HG03045 (cell line): ENCODE results near the gene WDR35.

ENCODE experiments used
- ATAC-seq: cut with Tn5 transposase; IDR thresholded peaks from one replicate; pipeline ENCODE4 v1.9.1; 2021; ENCODE audit warnings: mild to moderate bottlenecking, moderate library complexity; ENCODE audit not compliant: unreplicated experiment

The WDR35 gene

DNA sequence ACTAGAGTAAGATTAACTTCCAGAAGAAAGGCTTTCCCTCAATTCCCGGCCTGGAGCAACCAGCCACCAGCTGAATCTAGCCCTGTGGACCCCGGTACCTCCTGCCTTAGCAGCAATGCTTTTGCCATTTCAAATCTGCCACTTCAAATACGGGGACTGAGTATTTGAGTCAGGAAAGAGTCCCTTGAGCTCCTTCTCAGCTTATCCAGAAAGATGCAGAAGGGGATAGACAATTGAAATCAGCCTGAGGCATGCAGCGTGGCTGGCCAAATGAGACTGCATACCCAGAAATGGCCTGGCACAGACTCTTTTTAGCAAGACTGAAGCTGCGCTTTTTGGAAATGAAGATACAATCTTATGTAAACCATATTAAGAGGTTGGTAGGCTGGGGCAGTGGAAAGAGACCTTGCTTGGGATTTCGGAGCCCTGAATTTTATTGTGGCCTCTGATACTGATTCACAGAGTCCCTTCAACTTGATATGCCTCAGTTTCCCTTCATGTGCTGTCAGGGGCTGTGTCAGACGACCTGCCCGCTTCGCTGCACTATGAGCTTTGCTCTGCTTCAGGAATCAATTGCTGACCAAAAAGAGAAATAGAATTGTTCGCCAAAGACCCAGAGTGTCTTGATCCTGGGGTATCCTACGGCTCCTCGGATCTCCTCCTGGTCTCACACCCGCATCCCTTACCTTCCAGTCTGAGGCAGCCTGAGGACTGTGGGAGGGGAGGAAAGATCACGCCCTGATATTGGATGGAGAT lies 21.5 kb upstream of the WDR35 start:
- no peak for ATAC-seq

DNA sequence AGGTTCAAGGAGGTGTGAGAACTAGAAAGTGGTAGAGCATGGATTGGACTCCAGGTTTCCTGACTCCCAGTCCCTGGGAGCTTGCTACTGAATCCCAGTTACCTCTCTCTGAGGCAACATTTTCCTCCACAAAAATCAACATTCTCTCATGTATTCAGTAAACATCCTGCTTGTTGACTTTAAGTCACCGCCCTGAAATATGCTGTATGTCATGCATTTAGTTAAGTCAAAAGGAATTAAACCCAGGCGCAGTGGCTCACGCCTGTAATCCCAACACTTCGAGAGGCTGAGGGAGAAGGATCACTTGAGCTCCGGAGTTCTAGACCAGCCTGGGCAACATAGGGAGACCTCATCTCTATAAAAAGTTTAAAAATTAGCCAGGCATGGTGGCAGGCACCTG lies 18.8 kb upstream of the WDR35 start:
- ATAC-seq, result no peak

DNA sequence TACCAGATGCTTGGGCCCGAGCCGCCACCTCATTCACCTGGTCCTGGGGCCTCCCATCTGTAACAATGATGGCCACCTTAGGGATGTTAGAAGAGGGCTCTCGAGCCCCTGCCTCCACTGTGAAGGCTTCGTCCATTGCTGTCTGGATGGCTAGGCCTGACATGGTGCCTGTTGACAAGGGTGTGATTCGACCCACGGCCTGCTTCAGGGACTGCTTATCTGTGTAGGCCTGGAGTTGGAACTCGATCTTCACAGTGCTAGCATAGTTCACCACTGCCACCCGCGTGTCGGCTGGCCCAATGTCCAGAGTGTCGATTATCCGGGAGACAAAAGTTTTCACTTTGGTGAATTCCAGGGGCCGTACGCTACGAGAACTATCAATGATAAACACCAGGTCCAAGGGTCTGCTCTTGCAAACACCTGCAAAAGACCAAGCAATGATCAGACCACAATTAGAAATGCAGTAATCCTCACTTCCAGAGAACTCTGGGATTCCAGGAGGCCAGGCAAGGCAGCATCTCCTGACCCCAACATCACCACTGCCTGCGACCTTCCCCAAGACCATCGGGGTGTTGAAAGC lies 16.1 kb upstream of the WDR35 start:
- no peak for ATAC-seq

DNA sequence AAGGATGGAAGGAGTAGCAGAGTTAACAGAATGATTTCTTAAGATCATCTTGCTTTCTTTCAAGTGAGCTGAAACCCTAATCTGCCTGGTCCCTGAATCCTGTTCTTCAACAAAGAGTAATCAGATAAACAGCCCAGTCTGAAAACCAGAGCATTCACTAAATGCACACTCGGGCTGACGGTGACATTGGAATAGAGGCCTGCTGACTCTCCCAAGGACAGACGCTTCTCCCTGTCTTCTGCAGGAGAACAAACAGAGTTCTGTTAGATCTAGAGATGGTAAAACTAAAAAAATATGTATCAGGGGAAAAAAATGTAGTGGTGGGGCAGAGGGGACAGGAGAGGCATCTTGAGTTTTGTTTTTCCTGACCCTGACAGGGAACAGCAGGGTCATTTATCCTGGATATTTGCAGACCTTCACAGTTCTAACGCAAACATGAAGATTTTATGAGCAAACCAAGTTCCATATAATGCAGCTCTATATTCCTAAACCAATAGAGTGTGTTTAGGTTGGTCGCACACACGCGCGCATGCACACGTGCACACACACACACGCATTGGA lies 15.2 kb upstream of the WDR35 start:
- ATAC-seq, result no peak

DNA sequence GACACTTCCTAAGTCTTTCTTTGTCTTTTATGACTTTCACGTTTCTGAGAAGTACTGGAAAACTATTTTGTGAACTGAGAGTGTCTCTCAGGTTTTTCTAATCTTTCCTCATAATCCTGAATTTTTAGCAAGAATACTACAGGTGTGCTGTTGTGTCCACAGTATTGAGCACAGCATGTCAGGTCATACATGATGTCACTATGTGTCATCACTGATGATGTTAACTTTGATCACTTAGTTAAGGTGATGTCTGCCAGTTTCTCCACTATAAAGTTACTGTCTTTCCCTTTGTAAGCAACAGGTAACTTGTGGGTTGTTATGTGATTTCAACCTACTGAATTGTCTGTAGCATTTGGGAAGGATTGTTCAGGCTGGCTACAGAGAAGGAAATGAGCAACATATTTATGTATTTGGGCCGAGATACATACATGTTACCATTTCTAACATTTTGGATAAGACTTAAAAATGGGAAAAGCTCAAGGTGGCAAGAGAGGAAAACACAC lies 11.5 kb upstream of the WDR35 start:
- ATAC-seq, result no peak

DNA sequence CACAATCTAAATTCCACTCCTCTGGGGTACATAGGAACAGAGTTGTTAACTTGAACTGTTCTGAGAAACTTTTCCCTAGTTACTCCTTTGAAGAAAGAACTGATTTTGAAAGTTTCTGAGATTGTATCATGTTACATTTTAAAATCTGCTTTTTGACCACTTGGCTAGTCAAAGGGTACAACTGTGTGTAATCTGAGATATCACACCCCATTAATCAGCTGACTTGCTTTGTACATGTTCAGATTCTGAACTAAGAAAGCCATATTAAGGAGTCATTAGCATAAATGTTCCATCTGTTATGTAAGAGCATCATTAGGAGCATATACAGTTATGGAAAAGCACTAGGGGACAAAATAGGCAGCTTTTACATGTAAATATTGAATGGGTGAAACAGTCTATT lies 3.8 kb upstream of the WDR35 start:
- ATAC-seq, result no peak

DNA sequence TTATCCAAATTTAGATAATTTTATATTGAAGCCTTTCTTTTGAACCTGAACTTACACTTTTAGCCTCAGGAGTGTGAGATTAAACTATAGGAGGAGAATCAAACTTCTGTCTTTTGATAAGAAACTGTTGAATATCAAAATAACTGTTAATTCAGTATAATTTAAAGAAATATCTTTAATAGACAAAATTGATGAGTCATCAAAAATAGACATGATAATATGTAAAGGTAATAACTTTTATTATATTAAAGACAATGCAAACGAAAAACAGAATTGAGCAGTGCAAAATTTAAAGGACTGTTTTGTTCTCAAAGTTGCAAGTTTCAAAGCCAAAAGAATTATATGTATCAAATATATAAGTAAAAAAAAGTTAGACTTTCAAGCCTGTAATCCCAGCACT lies 2.0 kb upstream of the WDR35 start:
- no peak for ATAC-seq

DNA sequence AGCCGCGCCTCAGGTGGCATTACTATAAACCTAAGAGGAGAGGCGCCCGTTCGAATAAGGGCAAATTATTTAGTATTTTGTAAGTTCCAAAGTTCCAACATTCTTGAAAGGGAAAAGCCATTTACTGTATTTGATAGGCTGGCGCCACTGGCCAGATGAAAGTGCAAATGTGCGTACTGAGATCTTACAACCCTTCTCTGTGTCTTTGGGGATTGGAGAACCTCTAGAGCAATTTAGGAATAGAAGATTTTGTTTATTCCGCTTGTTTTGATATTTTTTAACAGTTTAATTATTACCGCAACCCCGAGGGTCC lies 467 bp upstream of the WDR35 start:
- no peak for ATAC-seq

DNA sequence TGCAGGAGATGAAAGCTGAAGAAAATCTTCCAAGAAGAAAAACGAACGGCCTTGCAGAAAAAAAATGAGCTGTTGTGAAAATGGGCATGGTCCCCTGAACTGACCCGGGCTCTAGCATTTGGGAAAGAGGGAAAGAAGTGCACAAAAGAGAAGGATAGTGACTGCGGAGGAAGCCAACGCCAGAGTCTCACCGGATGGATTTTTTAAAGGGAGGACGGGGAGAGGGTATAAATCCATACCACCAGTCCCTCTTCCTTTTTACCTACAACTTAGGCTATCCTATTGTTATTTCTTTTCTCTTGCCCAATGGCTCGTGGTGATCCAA lies 601 bp downstream of the WDR35 start:
- no peak for ATAC-seq

DNA sequence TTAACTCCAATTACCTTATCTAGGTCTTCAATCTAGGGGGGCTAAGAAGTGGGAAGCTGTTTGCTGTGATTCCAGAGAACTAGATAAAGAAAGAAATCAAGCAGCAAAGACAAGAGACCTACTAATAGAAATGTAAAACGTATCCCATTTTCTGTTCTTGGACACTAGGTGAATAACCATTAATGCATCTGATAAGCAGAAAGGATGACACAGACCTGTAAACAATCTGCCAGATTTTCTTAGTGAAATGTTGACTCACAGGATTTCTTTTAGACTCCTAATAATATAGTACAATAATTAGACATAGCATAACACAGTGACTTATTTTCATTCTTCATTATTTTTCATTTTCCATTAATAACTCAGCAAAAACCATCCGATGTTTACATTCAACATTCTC lies 1.3 kb downstream of the WDR35 start:
- no peak for ATAC-seq

DNA sequence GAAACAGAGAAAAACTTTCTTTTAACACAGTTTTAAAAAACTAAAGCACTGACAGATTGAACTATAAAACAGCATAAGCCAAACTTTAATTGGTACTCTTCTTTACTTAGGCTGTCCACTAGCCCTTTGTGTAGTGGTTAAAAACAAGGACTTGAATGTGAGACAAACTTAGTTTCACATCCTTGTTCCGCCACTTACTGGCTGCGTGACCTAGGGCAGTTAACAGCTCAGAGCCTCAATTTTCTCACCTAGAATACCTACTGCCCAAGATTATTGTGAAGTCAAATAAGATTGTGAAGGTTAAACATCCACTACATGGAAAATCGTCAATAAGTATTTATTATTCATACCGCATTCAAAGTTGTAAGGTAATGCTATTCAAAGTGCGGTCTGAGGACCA lies 2.0 kb downstream of the WDR35 start:
- peak; percentile 47 for ATAC-seq

DNA sequence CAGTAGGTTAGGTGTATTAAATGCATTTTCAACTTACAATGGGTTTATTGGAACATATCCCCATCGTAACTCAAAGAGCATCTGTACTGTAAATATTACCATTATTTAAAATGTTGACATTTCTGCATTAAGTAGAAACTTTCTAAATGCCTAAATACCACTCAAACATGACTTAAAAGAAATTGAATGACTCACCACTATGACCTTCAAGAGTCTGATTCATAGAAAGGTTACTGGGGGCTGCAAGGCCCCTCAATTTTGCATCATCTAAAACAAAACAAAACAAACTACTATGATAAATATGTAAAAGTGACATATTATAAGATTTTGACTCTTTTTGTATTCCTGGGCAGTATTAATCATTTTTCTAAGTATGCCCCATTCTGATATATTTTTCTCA lies 7.6 kb downstream of the WDR35 start:
- ATAC-seq, result no peak

DNA sequence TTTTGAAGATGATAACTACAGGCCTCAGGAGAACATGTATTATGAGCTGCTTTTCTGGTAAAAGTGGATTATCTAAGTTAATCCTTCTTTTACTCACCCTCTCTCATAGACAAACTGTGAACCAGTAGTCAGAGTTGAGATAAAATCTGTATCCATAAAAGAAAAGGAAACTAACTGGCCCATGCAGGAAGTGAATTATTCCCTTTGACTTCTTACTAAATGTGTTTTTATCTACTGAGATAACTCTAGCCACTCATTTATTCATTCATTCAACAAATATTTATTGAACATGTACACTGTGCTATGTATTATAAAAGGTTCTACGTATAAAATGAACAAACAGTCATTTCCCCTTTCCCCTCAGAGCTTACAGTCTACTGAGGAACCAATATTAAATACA lies 10.0 kb downstream of the WDR35 start:
- no peak for ATAC-seq

DNA sequence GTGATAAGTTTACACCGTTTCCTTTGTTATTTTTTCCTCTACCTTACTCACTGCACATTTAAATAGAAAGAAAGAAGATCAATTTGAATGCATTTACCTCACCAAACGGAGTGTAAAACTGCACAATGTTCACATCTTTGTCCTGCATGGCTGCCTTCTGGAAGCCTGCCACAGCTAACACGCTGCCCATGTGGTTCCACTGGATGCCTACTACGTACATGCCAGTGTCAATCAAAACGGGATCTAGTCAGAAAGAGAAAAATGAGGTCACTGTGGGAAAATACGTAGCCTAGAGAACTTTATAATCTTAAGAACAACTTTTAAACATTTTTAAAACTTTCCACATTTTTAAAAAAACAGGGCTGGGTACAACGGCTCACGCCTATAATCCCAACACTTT lies 16.4 kb downstream of the WDR35 start:
- no peak for ATAC-seq

DNA sequence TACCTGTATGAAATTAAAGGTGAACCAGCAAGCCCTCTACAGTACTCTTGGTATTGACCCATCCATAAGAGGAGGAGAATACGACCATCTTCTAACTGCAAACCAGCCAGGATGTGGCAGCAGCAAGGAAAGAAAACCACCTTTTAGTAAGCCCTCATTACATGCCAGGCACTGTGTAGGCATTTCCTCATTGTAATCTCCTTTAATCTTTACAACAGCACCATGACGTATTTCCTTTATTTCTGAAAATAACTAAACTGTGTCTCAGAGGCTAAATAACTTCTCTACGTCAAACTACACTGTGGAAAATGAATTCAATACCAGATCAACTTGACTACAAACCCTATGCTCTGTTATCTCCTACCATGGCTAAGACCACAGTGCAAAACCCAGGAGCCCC lies 18.2 kb downstream of the WDR35 start:
- ATAC-seq, result no peak

DNA sequence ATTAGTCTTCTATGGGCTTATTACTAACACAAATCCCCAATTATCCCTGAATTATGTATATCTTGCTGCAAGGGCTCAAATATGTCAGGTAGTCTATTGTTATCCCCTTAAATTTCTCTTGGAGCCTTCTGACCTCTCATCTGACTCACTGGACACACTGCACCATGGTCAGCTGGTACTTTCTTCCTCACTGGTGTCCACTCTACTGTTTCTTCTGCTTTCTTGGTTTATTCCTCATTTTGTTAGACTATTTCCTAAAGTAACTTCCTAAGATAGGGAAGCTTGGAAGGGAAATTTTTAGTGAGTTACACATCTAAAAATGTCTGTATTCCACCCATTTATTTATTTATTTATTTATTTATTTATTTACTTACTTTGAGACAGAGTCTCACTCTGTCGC lies 26.5 kb downstream of the WDR35 start:
- no peak for ATAC-seq

DNA sequence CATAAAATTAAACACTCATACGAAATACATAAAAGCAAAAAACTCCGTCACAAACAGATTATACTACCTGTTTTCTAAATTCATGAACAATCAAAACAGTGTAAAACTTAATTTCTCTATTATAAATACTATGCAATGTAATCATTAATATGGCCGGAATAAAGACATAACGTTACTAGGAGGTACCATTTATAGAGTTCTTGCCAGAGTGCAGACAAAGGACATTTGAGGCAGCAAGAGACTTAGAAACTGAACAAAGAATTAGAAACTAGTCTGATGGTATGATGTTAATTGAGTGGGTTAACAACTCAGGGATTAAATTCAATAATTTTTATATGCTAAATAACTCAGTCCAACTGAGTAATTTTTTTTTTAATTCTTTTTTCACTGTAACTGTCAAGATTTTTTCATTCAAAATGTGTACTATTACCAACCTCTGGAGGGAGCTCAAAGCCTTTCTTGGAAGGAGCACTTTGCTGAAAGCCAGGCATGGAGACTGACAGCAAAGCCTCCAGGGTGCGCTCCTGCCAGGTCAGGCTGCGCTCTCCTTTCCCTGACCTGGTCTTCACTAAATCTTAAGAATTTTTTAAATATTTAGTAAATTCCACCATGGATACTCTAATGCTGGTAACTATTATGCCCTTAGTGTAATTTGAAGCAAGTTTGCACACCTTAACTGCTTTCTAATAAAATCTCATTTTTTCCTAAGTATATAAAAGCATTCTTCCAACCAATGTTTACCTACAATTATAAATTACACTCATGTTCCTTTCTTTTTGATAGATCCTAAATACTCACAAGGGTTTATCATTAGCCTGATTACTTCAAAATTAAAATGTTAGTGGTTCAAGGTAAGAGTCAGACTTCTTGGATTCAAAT lies 34.1 kb downstream of the WDR35 start:
- peak; percentile 93 for ATAC-seq

DNA sequence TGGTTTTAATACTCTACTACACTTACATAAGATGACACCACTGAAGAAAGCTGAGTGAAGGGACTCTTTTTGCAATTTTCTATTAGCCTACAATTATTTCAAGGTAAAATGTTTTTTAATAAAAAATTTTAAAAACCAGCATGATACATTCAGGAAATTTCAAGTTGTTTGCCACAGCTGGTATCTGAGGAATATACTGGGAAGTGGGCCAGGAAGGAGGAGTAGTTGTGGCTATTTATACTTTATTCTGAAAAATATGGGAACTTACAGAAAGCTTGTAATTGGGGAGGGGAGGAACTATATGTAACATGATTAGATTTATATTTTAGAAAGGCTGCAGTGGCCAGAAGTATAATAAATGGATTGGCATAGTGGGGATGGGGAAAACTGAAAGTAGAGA lies 40.8 kb downstream of the WDR35 start:
- ATAC-seq, result no peak

DNA sequence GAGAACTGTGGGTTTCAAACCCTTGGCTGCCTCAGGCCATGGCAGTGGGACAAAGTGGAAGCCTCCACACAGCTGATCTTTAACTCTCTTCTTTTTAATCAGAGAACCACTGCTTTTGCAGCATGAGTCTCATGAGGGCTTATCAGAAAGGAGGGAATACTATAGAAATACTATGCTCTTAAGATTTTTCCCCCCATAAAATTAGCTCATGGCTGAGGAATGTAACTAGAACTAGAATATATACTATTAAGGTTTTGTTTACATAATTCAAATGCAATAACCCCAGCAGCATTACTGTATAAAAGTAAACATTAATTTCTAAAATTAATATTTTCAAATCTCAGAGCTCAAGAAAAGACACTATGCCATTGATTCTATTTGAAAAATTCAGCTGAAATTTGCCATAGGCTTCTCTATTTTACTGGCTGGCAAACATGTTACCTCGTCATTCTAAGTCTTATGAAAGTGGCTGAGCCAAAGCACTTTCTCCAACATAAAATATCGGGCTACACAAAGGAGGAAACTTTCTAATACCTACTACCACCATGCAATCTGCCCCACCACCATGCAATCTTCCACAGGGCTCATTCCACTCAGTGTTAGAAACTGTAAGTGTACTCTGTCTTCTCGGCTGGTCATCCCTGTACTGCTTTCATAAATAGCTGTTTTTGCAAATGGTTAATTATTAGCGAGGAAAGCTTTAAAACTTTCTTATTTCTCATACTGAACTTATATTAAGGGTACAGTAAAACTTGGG lies 42.5 kb downstream of the WDR35 start:
- ATAC-seq, result no peak

DNA sequence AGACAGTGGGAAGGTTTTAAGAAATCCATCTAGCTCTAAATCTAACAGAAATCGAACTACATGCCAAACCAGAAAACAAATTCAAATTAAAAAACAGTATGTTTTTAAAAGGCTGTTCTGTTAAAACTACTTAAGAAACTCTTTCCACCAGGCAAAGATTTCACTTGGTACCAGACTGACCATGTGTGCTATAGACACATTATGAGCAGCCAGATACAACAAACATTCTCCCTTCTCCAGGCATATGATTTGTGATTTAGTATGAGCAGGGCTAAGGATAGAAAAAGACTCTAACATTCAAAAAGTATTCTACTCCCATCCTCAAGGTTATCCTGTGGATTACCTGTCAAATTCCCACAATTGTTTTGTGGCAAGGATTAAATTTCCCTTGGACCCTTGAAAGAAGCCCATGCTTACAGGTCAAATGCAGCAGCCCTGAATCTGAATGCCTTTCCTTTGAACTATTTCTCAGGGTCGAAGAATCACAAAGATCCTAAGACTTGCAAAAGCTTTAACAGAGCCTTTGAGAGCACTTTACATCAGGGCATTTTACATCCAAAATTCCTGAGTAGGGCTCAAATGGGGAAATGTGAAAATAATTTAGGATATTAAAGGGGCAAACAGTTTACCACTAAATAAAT lies 45.6 kb downstream of the WDR35 start:
- no peak for ATAC-seq

DNA sequence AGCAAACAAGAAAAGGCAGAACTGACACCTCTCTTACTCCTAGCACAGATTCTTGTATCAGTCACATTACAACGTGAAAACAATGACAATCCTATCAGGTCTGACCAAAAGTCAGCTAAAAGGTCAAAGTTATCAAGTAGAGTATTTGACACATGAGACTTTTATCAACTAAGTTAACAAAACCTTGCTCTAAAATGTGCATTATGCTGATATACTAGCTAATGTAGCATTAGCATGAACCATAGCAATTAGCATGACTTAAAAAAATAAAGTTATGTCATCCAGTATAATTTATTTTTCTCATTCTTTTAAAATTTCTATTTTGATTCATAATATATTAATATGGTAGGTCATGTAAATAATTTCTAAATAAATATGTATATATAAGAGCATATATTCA lies 46.7 kb downstream of the WDR35 start:
- no peak for ATAC-seq
